ENCODE data around the gene DNAJC11. TPM values are rescaled to one million over a fixed set of nuclear protein-coding genes. Genes with fewer than 3 reads are reported as not detected.

Gene DNAJC11
- total RNA-seq, 1 experiment from 2014 or later, result 102 TPM

- Mint-ChIP-seq H3K4me3 (no peak overlapping the region), H3K36me3 (no peaks in the 10 kb centered on the region), H3K4me1 (peaks cover 23% of the 10 kb centered on the region), H3K27ac (no peak overlapping the region), H3K9me3 (no peaks in the 10 kb centered on the region), H3K27me3 (ENCODE audit: low read depth) (peaks cover 7% of the 10 kb centered on the region)
- ChIA-PET POLR2A (interaction anchor here (0.6 kb wide), 1 partner anchor 21 kb away, joined by 3 read pairs; no protein-coding TSS in a partner anchor), CTCF (interaction anchor here (0.7 kb wide), 1 partner anchor 19 kb away, joined by 4 read pairs; no protein-coding TSS in a partner anchor)
- no peak for TF ChIP-seq HMGXB4 (CRISPR knock-in tag; IDR thresholded peaks at IDR 0.05)
- no peak for TF ChIP-seq PRDM15 (CRISPR knock-in tag; IDR thresholded peaks at IDR 0.05)
- TF ChIP-seq CREM (CRISPR knock-in tag; IDR thresholded peaks at IDR 0.05), result no peak
- no peak for TF ChIP-seq ZNF317 (CRISPR knock-in tag; IDR thresholded peaks at IDR 0.05; ENCODE audit: borderline replicate concordance, low read depth)
- TF ChIP-seq JAZF1 (CRISPR knock-in tag; IDR thresholded peaks at IDR 0.05), result no peak
- no peak for DNase-seq (ENCODE audit: low spot score)
- ATAC-seq, result no peak
Measured at GRCh38 chr1:6726253-6726652, 24.6 kb upstream of the DNAJC11 start.

GRCh38 chr1:6724517-6725141, 23.0 kb upstream of the DNAJC11 start:
- Mint-ChIP-seq H3K9me3 (no peaks in the 10 kb centered on the region), H3K27ac (no peak overlapping the region), H3K4me1 (peaks cover 14% of the 10 kb centered on the region), H3K4me3 (no peak overlapping the region), H3K27me3 (ENCODE audit: low read depth) (peaks cover 7% of the 10 kb centered on the region), H3K36me3 (no peaks in the 10 kb centered on the region)
- CTCF ChIA-PET, result interaction anchor here (0.6 to 1.6 kb wide), 2 partner anchors 18 to 157 kb away, joined by 3 read pairs; no protein-coding TSS in a partner anchor
- no peak for TF ChIP-seq FOXK1 (CRISPR knock-in tag; IDR thresholded peaks at IDR 0.05)
- no peak for TF ChIP-seq FOXP4 (CRISPR knock-in tag; IDR thresholded peaks at IDR 0.05)
- TF ChIP-seq EMX1 (CRISPR knock-in tag; IDR thresholded peaks at IDR 0.05), result no peak
- no peak for TF ChIP-seq RORB (CRISPR knock-in tag; IDR thresholded peaks at IDR 0.05)
- TF ChIP-seq ATF1 (CRISPR knock-in tag; IDR thresholded peaks at IDR 0.05), result no peak
- no peak for TF ChIP-seq PREB (CRISPR knock-in tag; IDR thresholded peaks at IDR 0.05; ENCODE audit: borderline replicate concordance)
- TF ChIP-seq GTF2I (CRISPR knock-in tag; conservative IDR thresholded peaks at IDR 0.05), result no peak
- no peak for TF ChIP-seq OVOL2 (CRISPR knock-in tag; IDR thresholded peaks at IDR 0.05; ENCODE audit: borderline replicate concordance)
- no peak for TF ChIP-seq JUN (CRISPR knock-in tag; IDR thresholded peaks at IDR 0.05)
- no peak for TF ChIP-seq ZNF512 (CRISPR knock-in tag; IDR thresholded peaks at IDR 0.05; ENCODE audit: borderline replicate concordance)
- no peak for TF ChIP-seq ETV6 (CRISPR knock-in tag; IDR thresholded peaks at IDR 0.05)
- no peak for TF ChIP-seq ZBTB43 (CRISPR knock-in tag; IDR thresholded peaks at IDR 0.05)
- TF ChIP-seq RELA (CRISPR knock-in tag; IDR thresholded peaks at IDR 0.05; ENCODE audit: borderline replicate concordance), result no peak
- no peak for TF ChIP-seq NFATC4 (CRISPR knock-in tag; IDR thresholded peaks at IDR 0.05)
- no peak for TF ChIP-seq CTCF (IDR thresholded peaks at IDR 0.05)
- no peak for TF ChIP-seq ZNF219 (CRISPR knock-in tag; IDR thresholded peaks at IDR 0.05; ENCODE audit: borderline replicate concordance)
- ATAC-seq, result no peak
- POLR2A ChIA-PET, result no interaction called here
- DNase-seq (ENCODE audit: low spot score), result no peak

Measured in WTC11 (cell line).